Measurements from ENCODE around the gene SDC3.

- TF ChIP-seq, protein P1, sequence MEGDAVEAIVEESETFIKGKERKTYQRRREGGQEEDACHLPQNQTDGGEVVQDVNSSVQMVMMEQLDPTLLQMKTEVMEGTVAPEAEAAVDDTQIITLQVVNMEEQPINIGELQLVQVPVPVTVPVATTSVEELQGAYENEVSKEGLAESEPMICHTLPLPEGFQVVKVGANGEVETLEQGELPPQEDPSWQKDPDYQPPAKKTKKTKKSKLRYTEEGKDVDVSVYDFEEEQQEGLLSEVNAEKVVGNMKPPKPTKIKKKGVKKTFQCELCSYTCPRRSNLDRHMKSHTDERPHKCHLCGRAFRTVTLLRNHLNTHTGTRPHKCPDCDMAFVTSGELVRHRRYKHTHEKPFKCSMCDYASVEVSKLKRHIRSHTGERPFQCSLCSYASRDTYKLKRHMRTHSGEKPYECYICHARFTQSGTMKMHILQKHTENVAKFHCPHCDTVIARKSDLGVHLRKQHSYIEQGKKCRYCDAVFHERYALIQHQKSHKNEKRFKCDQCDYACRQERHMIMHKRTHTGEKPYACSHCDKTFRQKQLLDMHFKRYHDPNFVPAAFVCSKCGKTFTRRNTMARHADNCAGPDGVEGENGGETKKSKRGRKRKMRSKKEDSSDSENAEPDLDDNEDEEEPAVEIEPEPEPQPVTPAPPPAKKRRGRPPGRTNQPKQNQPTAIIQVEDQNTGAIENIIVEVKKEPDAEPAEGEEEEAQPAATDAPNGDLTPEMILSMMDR (conservative IDR thresholded peaks at IDR 0.05; ENCODE audit: low read depth, low read length) = no peak
- TF ChIP-seq EZH2 (IDR thresholded peaks at IDR 0.05; ENCODE audit: borderline replicate concordance, low read depth, low read length, poor library complexity, severe bottlenecking) = no peak
Measured at GRCh38 chr1:30846587-30846986, 62.0 kb downstream of the SDC3 start.
